ENCODE data around the gene PROSER2. TPM values are rescaled to one million over a fixed set of nuclear protein-coding genes. Genes with fewer than 3 reads are reported as not detected.
A peak's percentile ranks its signal among the peaks of the same experiment; 100 is the strongest.

Gene PROSER2
- total RNA-seq, 1 donor, result 6.9 TPM

GRCh38 chr10:11869743-11870460, 46.7 kb downstream of the PROSER2 start:
- Histone ChIP-seq H3K27ac (ENCODE audit: low read depth, low read length) (no peak overlapping the region), H4K20me1 (ENCODE audit: insufficient read depth, low read length) (no peaks in the 10 kb centered on the region), H3K27me3 (ENCODE audit: insufficient read depth, low read length) (no peaks in the 10 kb centered on the region), H3K4me1 (ENCODE audit: insufficient read depth, low read length) (peaks cover 4% of the 10 kb centered on the region), H2AFZ (ENCODE audit: low read length) (no peak overlapping the region), H3K9me3 (ENCODE audit: low read depth, low read length) (no peaks in the 10 kb centered on the region), H3K36me3 (ENCODE audit: insufficient read depth, low read length) (no peaks in the 10 kb centered on the region), H3K79me2 (ENCODE audit: insufficient read depth, low read length) (no peaks in the 10 kb centered on the region), H3K4me3 (ENCODE audit: insufficient read depth, low read length) (no peak overlapping the region), H3K4me2 (ENCODE audit: insufficient read depth, low read length) (no peak overlapping the region)
- no peak for TF ChIP-seq CTCF (IDR thresholded peaks at IDR 0.05; ENCODE audit: extremely low read depth, low read depth, low read length)
- DNase-seq (ENCODE audit: insufficient read length, low spot score, missing footprints), result peak; percentile 73

GRCh38 chr10:11870461-11870780, 47.3 kb downstream of the PROSER2 start:
- Histone ChIP-seq H3K27me3 (ENCODE audit: insufficient read depth, low read length) (no peaks in the 10 kb centered on the region), H3K4me3 (ENCODE audit: insufficient read depth, low read length) (no peak overlapping the region), H3K36me3 (ENCODE audit: insufficient read depth, low read length) (no peaks in the 10 kb centered on the region), H3K4me2 (ENCODE audit: insufficient read depth, low read length) (no peak overlapping the region), H2AFZ (ENCODE audit: low read length) (no peak overlapping the region), H3K27ac (ENCODE audit: low read depth, low read length) (no peak overlapping the region), H3K4me1 (ENCODE audit: insufficient read depth, low read length) (peaks cover 9% of the 10 kb centered on the region), H3K9me3 (ENCODE audit: low read depth, low read length) (no peaks in the 10 kb centered on the region), H4K20me1 (ENCODE audit: insufficient read depth, low read length) (no peaks in the 10 kb centered on the region), H3K79me2 (ENCODE audit: insufficient read depth, low read length) (no peaks in the 10 kb centered on the region)
- no peak for TF ChIP-seq CTCF (IDR thresholded peaks at IDR 0.05; ENCODE audit: extremely low read depth, low read depth, low read length)
- DNase-seq (ENCODE audit: insufficient read length, low spot score, missing footprints), result peak; percentile 68

GRCh38 chr10:11870900-11871400, 47.8 kb downstream of the PROSER2 start:
- TF ChIP-seq CTCF (IDR thresholded peaks at IDR 0.05; ENCODE audit: extremely low read depth, low read depth, low read length), result no peak
- H3K9me3 ChIP-seq (ENCODE audit: low read depth, low read length), result no peaks in the 10 kb centered on the region
- no peak overlapping the region for H3K4me2 ChIP-seq (ENCODE audit: insufficient read depth, low read length)
- H4K20me1 ChIP-seq (ENCODE audit: insufficient read depth, low read length), result no peaks in the 10 kb centered on the region
- no peak overlapping the region for H2AFZ ChIP-seq (ENCODE audit: low read length)
- H3K79me2 ChIP-seq (ENCODE audit: insufficient read depth, low read length), result no peaks in the 10 kb centered on the region
- peaks cover 14% of the 10 kb centered on the region for H3K4me1 ChIP-seq (ENCODE audit: insufficient read depth, low read length)
- DNase-seq (ENCODE audit: insufficient read length, low spot score, missing footprints), result no peak
- no peak overlapping the region for H3K27ac ChIP-seq (ENCODE audit: low read depth, low read length)
- no peaks in the 10 kb centered on the region for H3K27me3 ChIP-seq (ENCODE audit: insufficient read depth, low read length)
- H3K36me3 ChIP-seq (ENCODE audit: insufficient read depth, low read length), result no peaks in the 10 kb centered on the region
- no peak overlapping the region for H3K4me3 ChIP-seq (ENCODE audit: insufficient read depth, low read length)

GRCh38 chr10:11871466-11871865, 48.3 kb downstream of the PROSER2 start:
- H3K4me2 ChIP-seq (ENCODE audit: insufficient read depth, low read length), result no peak overlapping the region
- no peaks in the 10 kb centered on the region for H3K9me3 ChIP-seq (ENCODE audit: low read depth, low read length)
- peak; percentile 62 for DNase-seq (ENCODE audit: insufficient read length, low spot score, missing footprints)
- no peaks in the 10 kb centered on the region for H3K27me3 ChIP-seq (ENCODE audit: insufficient read depth, low read length)
- no peak overlapping the region for H3K27ac ChIP-seq (ENCODE audit: low read depth, low read length)
- no peak for TF ChIP-seq CTCF (IDR thresholded peaks at IDR 0.05; ENCODE audit: extremely low read depth, low read depth, low read length)
- peaks cover 18% of the 10 kb centered on the region for H3K4me1 ChIP-seq (ENCODE audit: insufficient read depth, low read length)
- no peak overlapping the region for H3K4me3 ChIP-seq (ENCODE audit: insufficient read depth, low read length)
- H4K20me1 ChIP-seq (ENCODE audit: insufficient read depth, low read length), result no peaks in the 10 kb centered on the region
- H2AFZ ChIP-seq (ENCODE audit: low read length), result no peak overlapping the region
- H3K36me3 ChIP-seq (ENCODE audit: insufficient read depth, low read length), result no peaks in the 10 kb centered on the region
- no peaks in the 10 kb centered on the region for H3K79me2 ChIP-seq (ENCODE audit: insufficient read depth, low read length)
